Endothelial cell of umbilical vein (primary cell): ENCODE data around the gene TIGD7.

Source experiments
- EZH2 ChIP-seq: IDR thresholded peaks from 2 replicates; pipeline ENCODE4 v1.6.1; 2012; ENCODE audit warnings: borderline replicate concordance, low read depth, mild to moderate bottlenecking, moderate library complexity, low read length, inconsistent platforms; ENCODE audit not compliant: severe bottlenecking
- POLR2A ChIP-seq: IDR thresholded peaks from 2 replicates; pipeline ENCODE4 v1.6.1; 2012; ENCODE audit warnings: low read depth, mild to moderate bottlenecking, control low read depth, low read length
- TF ChIP-seq, protein P1 (sequence below), 2 donors: IDR thresholded peaks; 1 replicate in 1 of 2; 2 replicates in 1 of 2; pipeline ENCODE4 v1.5.1; 2011; ENCODE audit warnings: low read length in 2 of 2, mild to moderate bottlenecking in 2 of 2, moderate library complexity in 2 of 2, control low read depth in 1 of 2, inconsistent platforms in 1 of 2, low read depth in 1 of 2; ENCODE audit not compliant: insufficient read depth in 1 of 2; ENCODE audit errors: extremely low read depth in 1 of 2

DNA sequence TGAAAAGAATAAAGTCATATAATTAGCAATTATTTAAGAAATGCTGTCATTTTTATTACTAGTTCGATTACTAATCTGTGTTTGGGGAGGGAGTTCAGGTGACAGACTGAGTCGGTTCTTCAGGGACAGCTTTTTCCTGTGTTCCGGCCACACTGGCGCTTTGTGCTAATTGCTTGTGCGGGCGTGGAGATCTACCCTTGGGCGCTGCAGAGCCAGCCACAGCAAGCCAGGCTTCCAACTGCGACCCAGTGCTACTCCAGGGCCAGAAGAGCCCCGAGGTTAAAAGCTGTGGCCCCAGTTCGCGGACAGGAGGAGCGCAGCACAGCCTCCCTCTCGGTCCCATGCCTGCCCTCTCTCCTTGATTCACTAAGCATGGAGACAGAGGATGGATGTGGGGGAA, 43.9 kb upstream of the TIGD7 start:
- TF ChIP-seq, protein P1, sequence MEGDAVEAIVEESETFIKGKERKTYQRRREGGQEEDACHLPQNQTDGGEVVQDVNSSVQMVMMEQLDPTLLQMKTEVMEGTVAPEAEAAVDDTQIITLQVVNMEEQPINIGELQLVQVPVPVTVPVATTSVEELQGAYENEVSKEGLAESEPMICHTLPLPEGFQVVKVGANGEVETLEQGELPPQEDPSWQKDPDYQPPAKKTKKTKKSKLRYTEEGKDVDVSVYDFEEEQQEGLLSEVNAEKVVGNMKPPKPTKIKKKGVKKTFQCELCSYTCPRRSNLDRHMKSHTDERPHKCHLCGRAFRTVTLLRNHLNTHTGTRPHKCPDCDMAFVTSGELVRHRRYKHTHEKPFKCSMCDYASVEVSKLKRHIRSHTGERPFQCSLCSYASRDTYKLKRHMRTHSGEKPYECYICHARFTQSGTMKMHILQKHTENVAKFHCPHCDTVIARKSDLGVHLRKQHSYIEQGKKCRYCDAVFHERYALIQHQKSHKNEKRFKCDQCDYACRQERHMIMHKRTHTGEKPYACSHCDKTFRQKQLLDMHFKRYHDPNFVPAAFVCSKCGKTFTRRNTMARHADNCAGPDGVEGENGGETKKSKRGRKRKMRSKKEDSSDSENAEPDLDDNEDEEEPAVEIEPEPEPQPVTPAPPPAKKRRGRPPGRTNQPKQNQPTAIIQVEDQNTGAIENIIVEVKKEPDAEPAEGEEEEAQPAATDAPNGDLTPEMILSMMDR (IDR thresholded peaks at IDR 0.05; ENCODE audit: extremely low read depth in 1 of 2, insufficient read depth in 1 of 2, low read depth in 1 of 2, low read length in 2 of 2): no peak
- TF ChIP-seq POLR2A (no peak), EZH2 (no peak)
